Trophoblast cell (in vitro differentiated cells and primary cell): ENCODE measurements around the gene COX19.

Source experiments
- DNase-seq, 2 donors: peaks; one replicate each; pipeline ENCODE4 v3.0.0-alpha.2; 2016
- H2AFZ ChIP-seq: 2 replicates; pipeline ENCODE4 v1.6.1; 2013; ENCODE audit warnings: low read length, moderate library complexity, mild to moderate bottlenecking; ENCODE audit not compliant: insufficient read depth, poor library complexity
- H2AK5ac ChIP-seq: 2 replicates; pipeline ENCODE4 v1.6.1; 2013; ENCODE audit warnings: mild to moderate bottlenecking, low read length
- H2BK120ac ChIP-seq: 2 replicates; pipeline ENCODE4 v1.6.1; 2013; ENCODE audit warnings: low read length, mild to moderate bottlenecking, moderate library complexity; ENCODE audit not compliant: insufficient read depth, poor library complexity
- H2BK12ac ChIP-seq: 2 replicates; pipeline ENCODE4 v1.6.1; 2013; ENCODE audit warnings: mild to moderate bottlenecking, low read length, moderate library complexity
- H2BK5ac ChIP-seq: 2 replicates; pipeline ENCODE4 v1.6.1; 2013; ENCODE audit warnings: low read length, low read depth, moderate library complexity, mild to moderate bottlenecking; ENCODE audit not compliant: poor library complexity
- H3K14ac ChIP-seq: 2 replicates; pipeline ENCODE4 v1.6.1; 2013; ENCODE audit warnings: mild to moderate bottlenecking, low read length
- H3K18ac ChIP-seq: 2 replicates; pipeline ENCODE4 v1.6.1; 2013; ENCODE audit warnings: mild to moderate bottlenecking, low read length
- H3K23ac ChIP-seq: 2 replicates; pipeline ENCODE4 v1.6.1; 2013; ENCODE audit warnings: low read length
- H3K27ac ChIP-seq: 2 replicates; pipeline ENCODE4 v1.5.1; 2013; ENCODE audit warnings: low read depth, mild to moderate bottlenecking, inconsistent platforms, low read length, moderate library complexity
- H3K27me3 ChIP-seq: 2 replicates; pipeline ENCODE4 v1.6.1; 2013; ENCODE audit warnings: inconsistent platforms, mild to moderate bottlenecking, low read length, moderate library complexity; ENCODE audit not compliant: insufficient read depth
- H3K36me3 ChIP-seq, 2 experiments: 1 replicate in 1 of 2; 2 replicates in 1 of 2; pipeline ENCODE4 v1.6.1; 2013; ENCODE audit warnings: low read length in 2 of 2, mild to moderate bottlenecking in 2 of 2, moderate library complexity in 1 of 2; ENCODE audit not compliant: insufficient read depth in 2 of 2, control insufficient read depth in 1 of 2
- H3K4ac ChIP-seq: 2 replicates; pipeline ENCODE4 v1.6.1; 2013; ENCODE audit warnings: low read depth, mild to moderate bottlenecking, low read length, moderate library complexity
- H3K4me1 ChIP-seq, 2 experiments: 1 replicate in 1 of 2; 2 replicates in 1 of 2; pipeline ENCODE4 v1.6.1; 2013; ENCODE audit warnings: low read length in 2 of 2, mild to moderate bottlenecking in 2 of 2, moderate library complexity in 1 of 2; ENCODE audit not compliant: insufficient read depth in 2 of 2, control insufficient read depth in 1 of 2
- H3K4me2 ChIP-seq: 2 replicates; pipeline ENCODE4 v1.6.1; 2013; ENCODE audit warnings: inconsistent platforms, mild to moderate bottlenecking, low read length, moderate library complexity
- H3K4me3 ChIP-seq: 2 replicates; pipeline ENCODE4 v1.5.1; 2013; ENCODE audit warnings: mild to moderate bottlenecking, low read depth, low read length, inconsistent platforms
- H3K79me1 ChIP-seq: one replicate; pipeline ENCODE4 v1.6.1; 2013; ENCODE audit warnings: low read length
- H3K79me2 ChIP-seq: 2 replicates; pipeline ENCODE4 v1.6.1; 2013; ENCODE audit warnings: low read length, mild to moderate bottlenecking; ENCODE audit not compliant: control insufficient read depth, insufficient read depth, poor library complexity
- H3K9ac ChIP-seq: 2 replicates; pipeline ENCODE4 v1.6.1; 2013; ENCODE audit warnings: mild to moderate bottlenecking, low read length
- H3K9me3 ChIP-seq: 2 replicates; pipeline ENCODE4 v1.6.1; 2013; ENCODE audit warnings: low read depth, mild to moderate bottlenecking, control low read depth, inconsistent platforms, low read length; ENCODE audit not compliant: insufficient read depth
- H4K12ac ChIP-seq: 2 replicates; pipeline ENCODE4 v1.6.1; 2013; ENCODE audit warnings: low read depth, mild to moderate bottlenecking, low read length, moderate library complexity
- H4K8ac ChIP-seq: 2 replicates; pipeline ENCODE4 v1.6.1; 2013; ENCODE audit warnings: low read depth, mild to moderate bottlenecking, low read length, moderate library complexity
- H4K91ac ChIP-seq: one replicate; pipeline ENCODE4 v1.6.1; 2013; ENCODE audit warnings: low read depth, mild to moderate bottlenecking, low read length, moderate library complexity
- WGBS: extraction: QIAGEN DNeasy Blood & Tissue Kit; methylation state at CpG from one replicate; pipeline ENCODE4 v1.1.7; 2013; ENCODE audit warnings: missing lambda C conversion rate; ENCODE audit not compliant: insufficient read length, insufficient coverage; ENCODE audit errors: extremely low coverage; 5-methylcytosine and 5-hydroxymethylcytosine counted together

Gene COX19

GRCh38 chr7:936386-937054, 38.8 kb downstream of the COX19 start:
- Histone ChIP-seq H3K9me3 (peaks cover 2% of the 10 kb centered on the region), H2BK120ac (no peak overlapping the region), H2AFZ (no peak overlapping the region), H3K27me3 (no peaks in the 10 kb centered on the region), H3K4me3 (no peak overlapping the region), H3K79me2 (no peaks in the 10 kb centered on the region), H2BK5ac (no peak overlapping the region), H3K4me2 (no peak overlapping the region), H3K79me1 (no peaks in the 10 kb centered on the region), H3K9ac (no peak overlapping the region), H3K23ac (no peak overlapping the region), H3K27ac (no peak overlapping the region), H2BK12ac (no peak overlapping the region), H3K4ac (no peak overlapping the region), H3K18ac (no peak overlapping the region), H4K8ac (no peak overlapping the region), H3K36me3 (no peaks in the 10 kb centered on the region), H3K14ac (no peak overlapping the region), H4K12ac (no peak overlapping the region), H2AK5ac (no peak overlapping the region), H4K91ac (no peak overlapping the region), H3K4me1 (no peaks in the 10 kb centered on the region)
- WGBS = no CpG with 5 or more reads among the region's 22 CpGs
- peak; percentile 77 to 83 for DNase-seq

GRCh38 chr7:935874-936385, 39.4 kb downstream of the COX19 start:
- Histone ChIP-seq H3K27me3 (no peaks in the 10 kb centered on the region), H3K9ac (no peak overlapping the region), H3K14ac (no peak overlapping the region), H4K8ac (no peak overlapping the region), H3K27ac (no peak overlapping the region), H3K79me1 (no peaks in the 10 kb centered on the region), H3K79me2 (no peaks in the 10 kb centered on the region), H3K36me3 (no peaks in the 10 kb centered on the region), H2BK12ac (no peak overlapping the region), H3K9me3 (peaks cover 2% of the 10 kb centered on the region), H3K23ac (no peak overlapping the region), H2BK120ac (no peak overlapping the region), H3K4me3 (no peak overlapping the region), H3K4ac (no peak overlapping the region), H4K12ac (no peak overlapping the region), H3K18ac (no peak overlapping the region), H2BK5ac (no peak overlapping the region), H2AFZ (no peak overlapping the region), H2AK5ac (no peak overlapping the region), H3K4me2 (no peak overlapping the region), H3K4me1 (no peaks in the 10 kb centered on the region), H4K91ac (no peak overlapping the region)
- no CpG with 5 or more reads among the region's 28 CpGs for WGBS
- DNase-seq = peak; percentile 62 to 83

GRCh38 chr7:935164-935873, 40.0 kb downstream of the COX19 start:
- Histone ChIP-seq H3K4me3 (no peak overlapping the region), H3K4me2 (no peak overlapping the region), H3K27ac (no peak overlapping the region), H3K36me3 (no peaks in the 10 kb centered on the region), H3K4me1 (no peaks in the 10 kb centered on the region), H4K8ac (no peak overlapping the region), H3K27me3 (no peaks in the 10 kb centered on the region), H2AK5ac (no peak overlapping the region), H2BK120ac (no peak overlapping the region), H2AFZ (no peak overlapping the region), H4K12ac (no peak overlapping the region), H3K23ac (no peak overlapping the region), H3K18ac (no peak overlapping the region), H2BK5ac (no peak overlapping the region), H3K4ac (no peak overlapping the region), H3K9ac (no peak overlapping the region), H3K79me1 (no peaks in the 10 kb centered on the region), H3K79me2 (no peaks in the 10 kb centered on the region), H2BK12ac (no peak overlapping the region), H4K91ac (no peak overlapping the region), H3K9me3 (peaks cover 2% of the 10 kb centered on the region), H3K14ac (no peak overlapping the region)
- no peak for DNase-seq
- WGBS = no CpG with 5 or more reads among the region's 46 CpGs

GRCh38 chr7:934469-935163, 40.7 kb downstream of the COX19 start:
- Histone ChIP-seq H3K18ac (no peak overlapping the region), H2BK120ac (no peak overlapping the region), H3K4me1 (no peaks in the 10 kb centered on the region), H2BK5ac (no peak overlapping the region), H3K79me2 (no peaks in the 10 kb centered on the region), H3K79me1 (no peaks in the 10 kb centered on the region), H2AK5ac (no peak overlapping the region), H3K14ac (no peak overlapping the region), H4K8ac (no peak overlapping the region), H2BK12ac (no peak overlapping the region), H3K27me3 (no peaks in the 10 kb centered on the region), H3K4me3 (no peak overlapping the region), H3K9ac (no peak overlapping the region), H3K4me2 (no peak overlapping the region), H3K23ac (no peak overlapping the region), H3K9me3 (no peaks in the 10 kb centered on the region), H3K27ac (no peak overlapping the region), H4K91ac (no peak overlapping the region), H2AFZ (no peak overlapping the region), H4K12ac (no peak overlapping the region), H3K4ac (no peak overlapping the region), H3K36me3 (no peaks in the 10 kb centered on the region)
- no CpG with 5 or more reads among the region's 34 CpGs for WGBS
- DNase-seq = no peak
